SJCRH30 (cell line): ENCODE data around the gene KREMEN1. TPM values are rescaled to one million over a fixed set of nuclear protein-coding genes. Genes with fewer than 3 reads are reported as not detected.
"Not testable (repeated sequence)": the region's sequence is repeated elsewhere in the genome, so short reads cannot be mapped to it uniquely, and the experiment has no call there.

Experiments
- DNase-seq, 2 experiments: peaks; one replicate each; pipeline ENCODE4 v3.0.0-alpha.2; 2015 to 2020
- H3K27ac ChIP-seq: fragments of 250-450 bp; sonication (Bioruptor Pico); 2 replicates; pipeline ENCODE4 v1.5.1; 2020; ENCODE audit warnings: mild to moderate bottlenecking, moderate library complexity
- H3K27me3 ChIP-seq: fragments of 250-450 bp; sonication (Bioruptor Pico); 2 replicates; pipeline ENCODE4 v1.5.1; 2020; ENCODE audit warnings: mild to moderate bottlenecking, moderate library complexity
- H3K36me3 ChIP-seq: fragments of 250-450 bp; sonication (Bioruptor Pico); 2 replicates; pipeline ENCODE4 v1.5.1; 2020; ENCODE audit warnings: mild to moderate bottlenecking, moderate library complexity
- H3K4me1 ChIP-seq: fragments of 250-450 bp; sonication (Bioruptor Pico); 2 replicates; pipeline ENCODE4 v1.5.1; 2020; ENCODE audit warnings: mild to moderate bottlenecking, moderate library complexity
- H3K4me3 ChIP-seq: fragments of 250-450 bp; sonication (Bioruptor Pico); 2 replicates; pipeline ENCODE4 v1.5.1; 2020; ENCODE audit warnings: mild to moderate bottlenecking, moderate library complexity
- H3K9me3 ChIP-seq: fragments of 250-450 bp; sonication (Bioruptor Pico); replicated peaks from 2 replicates; pipeline ENCODE4 v1.5.1; 2020; ENCODE audit warnings: mild to moderate bottlenecking, moderate library complexity
- total RNA-seq: library from RNA; depleted of rRNA; stranded (reverse); fragments of >200 nt; shearing (Covaris generic); gene quantifications from 2 replicates; pipeline ENCODE4 v1.2.3, GENCODE V29; 2014

KREMEN1 gene
- total RNA-seq, 1 experiment from 2014 or later = 45.7 TPM

DNA sequence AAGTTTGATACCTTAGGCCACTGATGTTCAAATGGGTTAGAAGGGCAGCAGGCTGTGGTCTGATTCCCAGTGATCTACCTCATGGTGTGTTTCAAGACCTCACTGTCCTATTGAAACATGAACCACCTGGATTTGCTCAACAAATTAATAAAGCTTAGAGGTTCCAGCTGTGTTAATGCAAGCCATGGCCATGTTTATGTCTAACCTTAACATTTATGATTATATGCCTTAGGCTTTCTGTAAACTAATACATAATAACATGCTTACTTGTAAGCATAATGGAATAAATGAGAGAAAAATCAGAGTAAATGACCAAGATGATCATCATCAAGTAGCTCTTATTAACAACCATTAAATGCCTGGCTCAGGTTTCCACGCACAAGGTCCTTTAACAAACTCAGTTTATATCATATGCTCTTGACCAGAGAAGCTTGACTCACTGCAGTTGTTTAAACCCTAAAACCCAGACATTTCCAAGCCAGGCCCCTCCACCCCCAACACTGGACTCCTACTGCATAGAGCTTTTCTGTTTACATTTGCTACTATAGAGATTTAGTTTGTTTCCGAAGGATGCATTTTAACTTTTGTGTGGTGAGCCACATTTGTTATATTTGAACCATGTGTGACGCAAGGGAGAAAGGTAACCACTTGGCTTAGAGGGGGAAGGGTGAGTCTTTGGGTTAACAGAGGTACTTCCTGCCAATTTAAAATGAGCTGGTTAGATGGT, 43.7 kb downstream of the KREMEN1 start:
- DNase-seq = peak in 1 of 2 experiments; percentile 44
- peak overlapping the region; percentile 36 for H3K27ac ChIP-seq
- H3K4me1 ChIP-seq = peaks cover 30% of the 10 kb centered on the region
- no peaks in the 10 kb centered on the region for H3K27me3 ChIP-seq
- H3K9me3 ChIP-seq = no peaks in the 10 kb centered on the region
- H3K4me3 ChIP-seq = no peak overlapping the region
- peaks cover under 1% of the 10 kb centered on the region; the same call in 1 of the 2 replicates for H3K36me3 ChIP-seq

DNA sequence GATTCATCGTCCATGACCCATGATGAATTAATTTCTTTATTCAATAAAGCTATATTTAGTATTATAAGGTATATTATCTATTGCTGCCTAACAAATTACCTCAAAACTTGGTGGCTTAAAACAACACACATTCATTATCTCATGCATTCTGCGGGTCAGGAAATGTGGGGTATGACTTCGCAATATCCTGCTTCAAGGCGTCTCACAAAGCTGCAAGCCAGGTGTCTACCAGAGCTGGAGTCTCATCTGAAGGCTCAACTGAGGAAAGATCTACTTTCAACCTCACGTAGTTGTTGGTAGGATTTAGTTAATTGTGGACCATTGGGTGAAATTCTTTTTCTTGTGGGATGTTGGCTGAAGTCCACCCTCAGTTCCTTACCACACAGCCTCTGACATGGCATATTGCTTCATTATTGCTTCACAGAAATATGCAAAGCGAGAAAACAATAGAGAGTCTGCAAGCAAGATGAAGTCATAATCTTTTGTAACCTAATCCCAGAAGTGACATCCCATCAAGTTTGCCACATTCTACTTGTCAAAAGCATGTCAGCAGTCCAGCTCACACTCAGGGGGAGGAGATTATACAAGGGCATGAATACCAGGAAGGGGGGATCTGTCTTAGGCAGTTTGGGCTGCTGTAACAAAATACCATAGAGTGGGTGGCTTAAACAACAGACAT, 45.1 kb downstream of the KREMEN1 start:
- H3K4me3 ChIP-seq = no peak overlapping the region
- no peak overlapping the region for H3K27ac ChIP-seq
- peaks cover 2% of the 10 kb centered on the region; the same call in 1 of the 2 replicates for H3K36me3 ChIP-seq
- DNase-seq = no peak
- no peaks in the 10 kb centered on the region for H3K27me3 ChIP-seq
- no peaks in the 10 kb centered on the region for H3K9me3 ChIP-seq
- peaks cover 22% of the 10 kb centered on the region for H3K4me1 ChIP-seq

DNA sequence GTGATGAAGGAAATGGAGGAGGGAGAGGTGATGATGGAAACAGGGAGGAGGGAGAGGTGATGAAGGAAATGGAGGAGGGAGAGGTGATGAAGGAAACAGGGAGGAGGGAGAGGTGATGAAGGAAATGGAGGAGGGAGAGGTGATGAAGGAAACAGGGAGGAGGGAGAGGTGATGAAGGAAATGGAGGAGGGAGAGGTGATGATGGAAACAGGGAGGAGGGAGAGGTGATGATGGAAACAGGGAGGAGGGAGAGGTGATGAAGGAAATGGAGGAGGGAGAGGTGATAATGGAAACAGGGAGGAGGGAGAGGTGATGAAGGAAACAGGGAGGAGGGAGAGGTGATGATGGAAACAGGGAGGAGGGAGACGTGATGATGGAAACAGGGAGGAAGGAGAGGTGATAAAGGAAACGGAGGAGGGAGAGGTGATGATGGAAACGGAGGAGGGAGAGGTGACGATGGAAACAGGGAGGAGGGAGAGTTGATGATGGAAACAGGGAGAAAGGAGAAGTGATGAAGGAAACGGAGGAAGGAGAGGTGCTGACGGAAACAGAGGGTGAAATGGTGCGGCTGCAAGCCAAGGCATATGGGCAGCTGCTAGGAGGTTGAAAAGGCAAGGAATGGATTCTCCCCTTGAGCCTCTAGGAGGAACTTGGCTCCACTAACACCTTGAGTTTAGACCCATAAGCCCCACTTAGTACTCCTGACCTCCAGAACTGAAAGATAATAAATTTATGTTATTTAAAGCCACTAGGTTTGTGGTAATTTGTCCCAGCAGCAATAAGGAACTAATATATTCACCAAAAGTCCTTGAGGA, 47.5 kb downstream of the KREMEN1 start:
- H3K4me3 ChIP-seq = not testable (repeated sequence)

DNA sequence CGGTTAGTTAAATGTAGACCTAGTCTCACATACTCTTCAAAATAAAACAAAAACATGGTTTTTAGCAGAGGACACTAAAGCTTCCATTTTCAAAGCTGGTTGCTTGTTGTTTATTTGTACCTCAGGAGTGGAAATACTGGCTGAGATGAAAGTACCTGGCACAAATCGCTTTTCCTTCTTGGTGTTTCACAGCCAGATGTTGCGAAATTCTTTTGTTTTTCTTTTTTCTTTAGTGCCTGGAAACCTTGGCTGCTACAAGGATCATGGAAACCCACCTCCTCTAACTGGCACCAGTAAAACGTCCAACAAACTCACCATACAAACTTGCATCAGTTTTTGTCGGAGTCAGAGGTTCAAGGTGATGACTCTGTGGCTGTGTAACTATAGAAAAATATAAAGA, 48.3 kb downstream of the KREMEN1 start:
- Histone ChIP-seq H3K36me3 (peaks cover 2% of the 10 kb centered on the region; the same call in 1 of the 2 replicates), H3K4me3 (no peak overlapping the region), H3K9me3 (no peaks in the 10 kb centered on the region), H3K27ac (no peak overlapping the region), H3K4me1 (peaks cover 9% of the 10 kb centered on the region), H3K27me3 (no peaks in the 10 kb centered on the region)
- DNase-seq = no peak

More for the DNA sequence above, 47.5 kb downstream of the KREMEN1 start:
- peaks cover 17% of the 10 kb centered on the region for H3K4me1 ChIP-seq
- not testable (repeated sequence) for H3K36me3 ChIP-seq, H3K27ac ChIP-seq, H3K9me3 ChIP-seq, H3K27me3 ChIP-seq, DNase-seq

DNA sequence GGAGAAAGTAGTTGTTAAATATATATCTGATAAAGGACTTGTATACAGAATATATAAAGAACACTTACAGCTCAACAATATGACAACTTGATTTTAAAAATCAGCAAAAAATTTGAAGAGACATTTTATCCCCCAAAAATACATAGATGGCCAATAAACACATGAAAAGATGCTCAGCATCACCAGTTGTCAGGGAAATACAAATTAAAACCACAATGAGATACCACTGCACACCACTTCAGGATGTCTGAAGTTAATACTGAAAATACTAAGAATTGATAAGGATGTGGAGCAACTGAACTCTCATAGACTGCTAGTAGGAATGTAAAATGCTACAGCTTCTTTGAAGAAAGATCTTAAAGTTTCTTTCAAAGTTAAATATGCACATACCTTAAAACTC, 49.2 kb downstream of the KREMEN1 start:
- peaks cover 2% of the 10 kb centered on the region; the same call in 1 of the 2 replicates for H3K36me3 ChIP-seq
- H3K4me1 ChIP-seq = no peaks in the 10 kb centered on the region
- H3K27me3 ChIP-seq = no peaks in the 10 kb centered on the region
- no peaks in the 10 kb centered on the region for H3K9me3 ChIP-seq
- DNase-seq = no peak
- no peak overlapping the region for H3K27ac ChIP-seq
- H3K4me3 ChIP-seq = no peak overlapping the region

DNA sequence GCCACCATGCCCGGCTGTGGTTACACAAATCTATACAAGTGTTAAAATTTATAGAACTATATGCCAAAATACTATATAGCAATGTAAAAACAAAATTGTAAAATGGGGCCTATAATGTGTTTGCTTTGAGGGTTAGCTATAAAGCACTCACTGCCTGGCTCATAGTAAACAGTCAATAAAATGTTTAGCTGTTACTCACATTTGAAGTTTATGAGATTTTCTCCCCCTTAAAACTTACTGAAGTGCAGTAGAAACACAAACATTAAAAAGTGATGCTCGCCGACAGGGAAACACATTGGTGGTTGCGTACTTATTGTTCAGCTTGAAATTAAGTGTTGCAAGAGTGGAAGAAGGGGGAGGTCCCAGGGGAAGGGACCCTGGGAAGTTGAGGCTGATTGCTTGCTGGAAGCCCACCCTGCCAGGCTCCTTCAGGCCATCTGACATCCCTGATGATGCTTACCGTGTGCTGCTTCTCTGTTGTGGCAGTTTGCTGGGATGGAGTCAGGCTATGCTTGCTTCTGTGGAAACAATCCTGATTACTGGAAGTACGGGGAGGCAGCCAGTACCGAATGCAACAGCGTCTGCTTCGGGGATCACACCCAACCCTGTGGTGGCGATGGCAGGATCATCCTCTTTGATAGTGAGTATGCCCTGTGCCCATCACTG, 52.1 kb downstream of the KREMEN1 start:
- DNase-seq = no peak
- H3K9me3 ChIP-seq = no peaks in the 10 kb centered on the region
- H3K4me1 ChIP-seq = peaks cover 5% of the 10 kb centered on the region; the same call in 1 of the 2 replicates
- no peak overlapping the region for H3K4me3 ChIP-seq
- H3K36me3 ChIP-seq = peaks cover 2% of the 10 kb centered on the region; the same call in 1 of the 2 replicates
- H3K27me3 ChIP-seq = no peaks in the 10 kb centered on the region
- no peak overlapping the region for H3K27ac ChIP-seq

DNA sequence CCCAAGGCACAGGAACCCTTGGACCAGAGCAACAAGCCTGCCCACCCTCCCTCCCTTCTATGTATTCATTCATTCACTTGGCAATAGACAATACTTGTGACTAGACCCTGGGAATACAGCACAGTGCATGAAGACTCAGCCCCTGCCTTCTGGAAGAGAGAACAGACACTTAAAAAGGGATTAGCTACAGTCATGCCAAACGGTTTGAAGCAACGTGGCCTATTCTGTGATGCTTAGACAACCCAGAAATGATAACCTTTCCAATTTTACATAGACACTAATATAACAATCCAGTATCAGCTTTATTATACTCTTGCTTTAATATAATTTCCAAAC, 52.6 kb downstream of the KREMEN1 start:
- H3K4me3 ChIP-seq = no peak overlapping the region
- H3K36me3 ChIP-seq = peaks cover 5% of the 10 kb centered on the region; the same call in 1 of the 2 replicates
- H3K4me1 ChIP-seq = peaks cover 5% of the 10 kb centered on the region; the same call in 1 of the 2 replicates
- H3K27me3 ChIP-seq = no peaks in the 10 kb centered on the region
- no peak overlapping the region for H3K27ac ChIP-seq
- no peak for DNase-seq
- no peaks in the 10 kb centered on the region for H3K9me3 ChIP-seq

DNA sequence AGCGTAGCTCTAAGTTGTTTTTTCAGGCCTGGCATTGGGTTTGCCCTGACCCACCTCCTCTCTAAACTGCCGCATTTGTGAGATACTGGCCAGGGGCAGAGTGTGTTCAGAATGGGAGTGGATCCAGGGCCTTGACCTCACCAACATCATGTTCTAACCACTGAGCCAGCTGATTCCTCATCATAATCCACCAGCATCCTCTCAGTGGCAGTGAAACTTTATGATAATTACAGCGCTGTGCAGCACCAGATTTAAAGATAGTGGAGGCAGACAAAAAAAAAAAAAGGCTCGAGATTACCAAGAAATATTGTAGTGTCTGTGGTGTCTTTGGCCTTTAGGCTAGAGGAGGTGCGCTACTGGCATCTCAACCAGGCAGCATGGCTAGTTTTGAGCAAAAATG, 53.0 kb downstream of the KREMEN1 start:
- no peaks in the 10 kb centered on the region for H3K27me3 ChIP-seq
- no peak overlapping the region for H3K4me3 ChIP-seq
- peaks cover 5% of the 10 kb centered on the region; the same call in 1 of the 2 replicates for H3K36me3 ChIP-seq
- H3K27ac ChIP-seq = no peak overlapping the region
- no peaks in the 10 kb centered on the region for H3K9me3 ChIP-seq
- DNase-seq = no peak
- H3K4me1 ChIP-seq = peaks cover 5% of the 10 kb centered on the region; the same call in 1 of the 2 replicates

DNA sequence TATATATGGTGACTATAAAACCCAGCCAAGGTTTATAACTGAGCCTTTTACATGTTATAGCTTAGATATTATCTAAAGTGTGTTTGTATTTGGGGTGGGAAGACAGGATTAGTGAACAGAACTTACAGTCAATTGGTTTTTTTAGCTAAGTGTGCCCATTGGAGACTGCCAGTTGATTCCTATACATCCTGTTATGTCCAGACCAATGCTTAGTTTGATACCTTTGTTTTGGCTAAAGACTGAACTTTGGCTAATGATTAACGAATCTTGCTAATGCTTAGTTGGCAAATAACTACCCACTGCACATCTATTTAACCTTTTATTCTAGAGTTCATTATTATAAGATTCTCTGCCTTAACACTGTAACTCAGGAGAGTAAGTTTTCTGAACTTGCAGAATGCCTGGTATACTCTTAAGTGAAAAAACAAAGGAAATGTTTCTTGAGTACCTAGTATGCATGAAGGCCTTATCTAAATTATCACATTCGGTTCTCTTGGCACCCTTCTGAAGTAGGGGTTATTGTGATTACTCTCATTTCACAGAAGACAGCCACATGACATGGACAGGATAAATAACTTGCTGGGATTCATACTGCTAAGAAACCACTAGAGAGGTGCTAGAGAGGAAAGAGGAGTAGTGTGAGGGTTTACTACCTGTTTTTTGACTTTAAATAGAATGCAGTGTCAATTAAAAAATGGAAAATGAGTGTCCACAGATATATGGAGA, 54.0 kb downstream of the KREMEN1 start:
- no peak for DNase-seq
- no peak overlapping the region for H3K4me3 ChIP-seq
- H3K9me3 ChIP-seq = no peaks in the 10 kb centered on the region
- peaks cover 3% of the 10 kb centered on the region; the same call in 1 of the 2 replicates for H3K36me3 ChIP-seq
- H3K27me3 ChIP-seq = no peaks in the 10 kb centered on the region
- H3K4me1 ChIP-seq = peaks cover 5% of the 10 kb centered on the region; the same call in 1 of the 2 replicates
- H3K27ac ChIP-seq = no peak overlapping the region

DNA sequence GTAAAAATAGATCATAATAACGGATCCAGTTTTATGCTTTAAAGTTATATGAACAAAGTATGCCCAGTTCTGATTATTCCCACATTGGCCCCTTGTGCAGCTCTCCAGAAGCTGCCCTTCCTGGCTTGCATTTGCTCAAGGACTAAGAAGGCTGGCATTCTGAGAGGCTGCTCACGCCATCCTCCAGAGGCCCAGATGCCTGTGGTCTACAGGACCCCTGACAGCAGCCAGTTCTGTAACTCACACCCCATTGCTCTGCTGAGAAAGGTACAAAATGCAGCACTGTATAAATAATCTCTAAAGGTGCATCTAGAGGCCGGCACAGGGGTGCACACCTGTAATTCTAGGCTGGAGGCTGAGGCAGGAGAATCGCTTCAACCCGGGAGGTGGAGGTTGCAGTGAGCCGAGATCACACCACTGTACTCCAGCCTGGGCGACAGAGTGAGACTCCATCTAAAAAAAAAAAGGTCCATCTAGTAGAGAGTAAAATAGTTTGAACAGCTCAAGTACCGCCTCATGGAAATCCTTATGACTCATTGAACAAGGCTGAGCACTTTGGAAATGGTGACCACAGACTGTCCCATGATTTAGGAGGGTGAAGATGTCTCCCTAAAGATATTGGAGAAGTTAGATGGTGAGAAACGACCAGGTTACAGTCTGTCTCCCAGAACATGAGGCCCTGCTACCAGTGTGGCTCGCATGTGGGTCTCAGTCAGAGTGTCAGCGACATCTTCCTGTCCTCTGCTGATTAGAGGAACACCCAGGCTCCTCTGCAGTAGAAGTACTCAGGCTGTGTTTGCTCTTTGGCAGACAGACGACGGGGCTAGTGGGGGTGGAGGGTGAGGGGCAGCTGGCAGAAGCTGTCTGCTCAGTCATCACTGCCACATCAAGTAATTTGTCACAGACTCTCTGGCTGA, 56.3 kb downstream of the KREMEN1 start:
- Histone ChIP-seq H3K27me3 (no peaks in the 10 kb centered on the region), H3K36me3 (peaks cover 7% of the 10 kb centered on the region; the same call in 1 of the 2 replicates), H3K9me3 (no peaks in the 10 kb centered on the region), H3K4me1 (peaks cover 5% of the 10 kb centered on the region; the same call in 1 of the 2 replicates), H3K27ac (peak overlapping the region; percentile 20), H3K4me3 (no peak overlapping the region)
- DNase-seq = peak in 1 of 2 experiments; percentile 26

DNA sequence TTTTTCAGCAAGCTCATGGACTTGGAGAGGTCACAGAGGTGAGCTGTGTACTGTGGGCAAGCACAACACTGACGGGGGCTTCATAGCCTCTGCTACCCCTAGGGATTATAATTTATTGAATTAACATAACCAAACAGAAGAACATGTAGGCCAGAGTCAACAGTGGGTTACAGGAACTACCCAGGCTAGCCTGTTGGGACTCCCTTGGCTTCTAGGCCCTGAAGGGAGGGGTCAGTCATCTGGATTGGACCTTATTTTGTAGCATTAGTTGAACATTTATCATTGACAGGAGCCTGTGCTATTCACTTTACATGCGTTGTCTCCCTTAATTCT, 56.9 kb downstream of the KREMEN1 start:
- H3K27ac ChIP-seq = peak overlapping the region; percentile 20
- H3K27me3 ChIP-seq = no peaks in the 10 kb centered on the region
- H3K4me3 ChIP-seq = no peak overlapping the region
- no peak for DNase-seq
- peaks cover 5% of the 10 kb centered on the region; the same call in 1 of the 2 replicates for H3K4me1 ChIP-seq
- no peaks in the 10 kb centered on the region for H3K9me3 ChIP-seq
- H3K36me3 ChIP-seq = peaks cover 12% of the 10 kb centered on the region; the same call in 1 of the 2 replicates

DNA sequence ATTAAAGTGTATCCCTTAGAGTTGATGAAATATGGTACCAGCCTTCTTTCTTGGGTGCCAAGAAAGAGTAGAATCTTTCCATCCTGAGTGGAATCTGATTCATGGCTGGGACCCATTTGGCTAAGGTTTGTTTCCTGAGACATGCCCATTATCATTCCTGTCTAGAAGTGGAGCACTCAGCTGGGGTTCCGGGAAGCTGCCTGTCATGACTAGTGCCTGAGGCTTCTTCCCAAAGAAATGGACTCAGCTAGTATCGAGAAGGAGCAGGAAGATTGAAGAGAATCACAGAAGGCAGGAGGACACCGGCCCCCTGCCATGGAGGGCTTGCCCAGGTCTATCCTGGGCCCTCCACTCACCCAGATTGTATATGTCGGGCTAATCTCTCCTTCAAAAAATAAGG, 57.6 kb downstream of the KREMEN1 start:
- Histone ChIP-seq H3K36me3 (peaks cover 12% of the 10 kb centered on the region; the same call in 1 of the 2 replicates), H3K27ac (no peak overlapping the region), H3K4me1 (peaks cover 5% of the 10 kb centered on the region; the same call in 1 of the 2 replicates), H3K9me3 (no peaks in the 10 kb centered on the region), H3K4me3 (no peak overlapping the region), H3K27me3 (no peaks in the 10 kb centered on the region)
- no peak for DNase-seq

DNA sequence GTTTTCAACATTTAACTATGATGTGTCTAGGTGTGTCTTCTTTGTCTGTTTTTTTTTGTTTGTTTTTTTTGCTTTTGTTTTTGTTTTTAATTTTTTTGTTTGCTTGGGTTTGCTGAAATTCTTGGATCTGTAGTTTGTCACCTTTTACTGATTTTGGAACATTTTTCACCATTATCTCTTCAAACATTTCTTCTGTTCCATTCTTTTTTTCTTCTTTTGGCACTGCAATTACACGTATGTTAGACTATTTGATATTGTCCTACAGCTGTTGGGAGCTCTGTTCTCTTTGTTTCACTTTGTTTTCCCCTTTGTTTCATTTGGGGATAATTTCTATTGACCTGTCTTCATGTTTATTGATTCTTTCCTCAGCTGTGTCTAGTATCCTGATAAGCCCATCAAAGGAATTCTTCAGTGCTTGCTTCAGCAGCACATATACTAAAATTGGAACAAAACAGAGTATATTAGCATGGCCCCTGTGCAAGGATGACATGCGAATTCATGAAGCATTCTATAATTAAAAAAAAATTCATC, 60.8 kb downstream of the KREMEN1 start:
- peaks cover 19% of the 10 kb centered on the region for H3K36me3 ChIP-seq
- H3K27me3 ChIP-seq = no peaks in the 10 kb centered on the region
- H3K4me1 ChIP-seq = peaks cover 17% of the 10 kb centered on the region
- no peaks in the 10 kb centered on the region for H3K9me3 ChIP-seq
- H3K27ac ChIP-seq = no peak overlapping the region
- H3K4me3 ChIP-seq = no peak overlapping the region
- no peak for DNase-seq
